Liver (tissue), 2 donors: ENCODE results near the gene SASH1.

Source experiments
- CTCF ChIP-seq: fragments of 150-350 bp; IDR thresholded peaks from 2 replicates; pipeline ENCODE4 v1.5.1; 2017; ENCODE audit warnings: improper control_type of control experiment, low read depth, low read length; ENCODE audit not compliant: missing input control
- REST ChIP-seq: IDR thresholded peaks from 2 replicates; pipeline ENCODE4 v1.6.1; 2016; ENCODE audit warnings: antibody characterized with exemption, mild to moderate bottlenecking
- YY1 ChIP-seq: IDR thresholded peaks from 2 replicates; pipeline ENCODE4 v1.6.1; 2016; ENCODE audit warnings: antibody characterized with exemption, mild to moderate bottlenecking
- donor health status: healthy.

- TF ChIP-seq CTCF (no peak), REST (no peak), YY1 (no peak)
Measured at GRCh38 chr6:148448369-148449012, 105.9 kb downstream of the SASH1 start.
